ENCODE results near the gene JADE2.

- TF ChIP-seq KLF17 (tag by site-specific recombination; IDR thresholded peaks at IDR 0.05) (no peak), CTCF (tag by site-specific recombination; IDR thresholded peaks at IDR 0.05) (no peak), YY1 (tag by site-specific recombination; IDR thresholded peaks at IDR 0.05) (no peak), ZNF768 (tag by site-specific recombination; IDR thresholded peaks at IDR 0.05) (no peak), ZNF24 (tag by site-specific recombination; IDR thresholded peaks at IDR 0.05) (no peak), ZSCAN18 (tag by site-specific recombination; IDR thresholded peaks at IDR 0.05) (no peak), KLF1 (tag by site-specific recombination; IDR thresholded peaks at IDR 0.05) (no peak), ZBTB49 (tag by site-specific recombination; IDR thresholded peaks at IDR 0.05; ENCODE audit: low read depth) (no peak), ZNF776 (tag by site-specific recombination; IDR thresholded peaks at IDR 0.05; ENCODE audit: borderline replicate concordance) (no peak), GLIS2 (tag by site-specific recombination; IDR thresholded peaks at IDR 0.05) (no peak), ZBTB8A (tag by site-specific recombination; IDR thresholded peaks at IDR 0.05) (no peak), ZBTB26 (tag by site-specific recombination; optimal IDR thresholded peaks at IDR 0.05) (no peak), KLF9 (tag by site-specific recombination; IDR thresholded peaks at IDR 0.05; ENCODE audit: low read depth) (no peak)
Measured at GRCh38 chr5:134609232-134609851, 83.9 kb downstream of the JADE2 start.
